HL-60 (cell line): ENCODE measurements around the gene TPM1.

ENCODE experiments used
- CTCF ChIP-seq: IDR thresholded peaks from one replicate; pipeline ENCODE4 v1.5.1; 2011; ENCODE audit warnings: low read length, control low read depth, inconsistent platforms; ENCODE audit not compliant: insufficient read depth
- GABPA ChIP-seq: IDR thresholded peaks from 2 replicates; pipeline ENCODE4 v1.6.1; 2012; ENCODE audit warnings: low read depth
- POLR2AphosphoS5 ChIP-seq: IDR thresholded peaks from 2 replicates; pipeline ENCODE4 v1.6.1; 2012; ENCODE audit warnings: low read depth
- TF ChIP-seq, protein P1 (sequence below): IDR thresholded peaks from 2 replicates; pipeline ENCODE4 v1.6.1; 2012; ENCODE audit warnings: low read depth; ENCODE audit not compliant: insufficient replicate concordance

- no peak for TF ChIP-seq CTCF
- TF ChIP-seq, protein P1, sequence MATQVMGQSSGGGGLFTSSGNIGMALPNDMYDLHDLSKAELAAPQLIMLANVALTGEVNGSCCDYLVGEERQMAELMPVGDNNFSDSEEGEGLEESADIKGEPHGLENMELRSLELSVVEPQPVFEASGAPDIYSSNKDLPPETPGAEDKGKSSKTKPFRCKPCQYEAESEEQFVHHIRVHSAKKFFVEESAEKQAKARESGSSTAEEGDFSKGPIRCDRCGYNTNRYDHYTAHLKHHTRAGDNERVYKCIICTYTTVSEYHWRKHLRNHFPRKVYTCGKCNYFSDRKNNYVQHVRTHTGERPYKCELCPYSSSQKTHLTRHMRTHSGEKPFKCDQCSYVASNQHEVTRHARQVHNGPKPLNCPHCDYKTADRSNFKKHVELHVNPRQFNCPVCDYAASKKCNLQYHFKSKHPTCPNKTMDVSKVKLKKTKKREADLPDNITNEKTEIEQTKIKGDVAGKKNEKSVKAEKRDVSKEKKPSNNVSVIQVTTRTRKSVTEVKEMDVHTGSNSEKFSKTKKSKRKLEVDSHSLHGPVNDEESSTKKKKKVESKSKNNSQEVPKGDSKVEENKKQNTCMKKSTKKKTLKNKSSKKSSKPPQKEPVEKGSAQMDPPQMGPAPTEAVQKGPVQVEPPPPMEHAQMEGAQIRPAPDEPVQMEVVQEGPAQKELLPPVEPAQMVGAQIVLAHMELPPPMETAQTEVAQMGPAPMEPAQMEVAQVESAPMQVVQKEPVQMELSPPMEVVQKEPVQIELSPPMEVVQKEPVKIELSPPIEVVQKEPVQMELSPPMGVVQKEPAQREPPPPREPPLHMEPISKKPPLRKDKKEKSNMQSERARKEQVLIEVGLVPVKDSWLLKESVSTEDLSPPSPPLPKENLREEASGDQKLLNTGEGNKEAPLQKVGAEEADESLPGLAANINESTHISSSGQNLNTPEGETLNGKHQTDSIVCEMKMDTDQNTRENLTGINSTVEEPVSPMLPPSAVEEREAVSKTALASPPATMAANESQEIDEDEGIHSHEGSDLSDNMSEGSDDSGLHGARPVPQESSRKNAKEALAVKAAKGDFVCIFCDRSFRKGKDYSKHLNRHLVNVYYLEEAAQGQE: no peak
- no peak for TF ChIP-seq GABPA
- TF ChIP-seq POLR2AphosphoS5: no peak
Measured at GRCh38 chr15:63025460-63025859, 17.1 kb upstream of the TPM1 start.
